Measurements from ENCODE around the gene CELF2. TPM values are rescaled to one million over a fixed set of nuclear protein-coding genes. Genes with fewer than 3 reads are reported as not detected.

The CELF2 gene
- total RNA-seq, 1 experiment from 2014 or later: not detected

- Histone ChIP-seq H3K4me3 (ENCODE audit: low read depth, low read length, poor library complexity, severe bottlenecking) (no peak overlapping the region), H3K4me1 (ENCODE audit: insufficient read depth, low read length, poor library complexity, severe bottlenecking) (no peaks in the 10 kb centered on the region), H3K9me3 (ENCODE audit: low read depth, low read length, poor library complexity, severe bottlenecking) (no peaks in the 10 kb centered on the region), H3K27ac (ENCODE audit: low read depth, low read length, poor library complexity, severe bottlenecking) (no peak overlapping the region), H3K27me3 (replicated peaks; ENCODE audit: insufficient read depth, low read depth, low read length, poor library complexity) (peaks cover 73% of the 10 kb centered on the region), H3K36me3 (ENCODE audit: insufficient read depth, low read length, poor library complexity, severe bottlenecking) (no peaks in the 10 kb centered on the region)
- DNase-seq (ENCODE audit: low spot score): no peak
- no TSS peak for BruUV-seq (replicated peaks)
- ChIA-PET POLR2A (ENCODE audit: low non-redundant PET) (no interaction called here), CTCF (no interaction called here)
- TF ChIP-seq CTCF (conservative IDR thresholded peaks at IDR 0.05; ENCODE audit: low read depth, low read length) (no peak), EZH2 (IDR thresholded peaks at IDR 0.05; ENCODE audit: borderline replicate concordance, low read depth, low read length, poor library complexity, severe bottlenecking) (no peak)
- intact Hi-C loops (cut with micrococcal nuclease; ENCODE audit: unreplicated experiment): no loop called here
Measured at GRCh38 chr10:11219431-11219830, 201.8 kb downstream of the CELF2 start.

GRCh38 chr10:11223081-11223480 lies 205.4 kb downstream of the CELF2 start:
- Histone ChIP-seq H3K9me3 (ENCODE audit: low read depth, low read length, poor library complexity, severe bottlenecking) (no peaks in the 10 kb centered on the region), H3K27me3 (replicated peaks; ENCODE audit: insufficient read depth, low read depth, low read length, poor library complexity) (peaks cover 67% of the 10 kb centered on the region), H3K27ac (ENCODE audit: low read depth, low read length, poor library complexity, severe bottlenecking) (no peak overlapping the region), H3K4me1 (ENCODE audit: insufficient read depth, low read length, poor library complexity, severe bottlenecking) (no peaks in the 10 kb centered on the region), H3K4me3 (ENCODE audit: low read depth, low read length, poor library complexity, severe bottlenecking) (no peak overlapping the region), H3K36me3 (ENCODE audit: insufficient read depth, low read length, poor library complexity, severe bottlenecking) (no peaks in the 10 kb centered on the region)
- TF ChIP-seq EZH2 (IDR thresholded peaks at IDR 0.05; ENCODE audit: borderline replicate concordance, low read depth, low read length, poor library complexity, severe bottlenecking) (no peak), CTCF (conservative IDR thresholded peaks at IDR 0.05; ENCODE audit: low read depth, low read length) (no peak)
- BruUV-seq (replicated peaks): no TSS peak
- DNase-seq (ENCODE audit: low spot score): no peak
- CTCF ChIA-PET: no interaction called here
- POLR2A ChIA-PET (ENCODE audit: low non-redundant PET): no interaction called here
- intact Hi-C loops (cut with micrococcal nuclease; ENCODE audit: unreplicated experiment): no loop called here

GRCh38 chr10:11223507-11224140 lies 206.0 kb downstream of the CELF2 start:
- Histone ChIP-seq H3K9me3 (ENCODE audit: low read depth, low read length, poor library complexity, severe bottlenecking) (no peaks in the 10 kb centered on the region), H3K4me1 (ENCODE audit: insufficient read depth, low read length, poor library complexity, severe bottlenecking) (no peaks in the 10 kb centered on the region), H3K27me3 (replicated peaks; ENCODE audit: insufficient read depth, low read depth, low read length, poor library complexity) (peaks cover 67% of the 10 kb centered on the region), H3K4me3 (ENCODE audit: low read depth, low read length, poor library complexity, severe bottlenecking) (no peak overlapping the region), H3K36me3 (ENCODE audit: insufficient read depth, low read length, poor library complexity, severe bottlenecking) (no peaks in the 10 kb centered on the region), H3K27ac (ENCODE audit: low read depth, low read length, poor library complexity, severe bottlenecking) (no peak overlapping the region)
- ChIA-PET CTCF (no interaction called here), POLR2A (ENCODE audit: low non-redundant PET) (no interaction called here)
- intact Hi-C loops (cut with micrococcal nuclease; ENCODE audit: unreplicated experiment): no loop called here
- DNase-seq (ENCODE audit: low spot score): no peak
- TF ChIP-seq EZH2 (IDR thresholded peaks at IDR 0.05; ENCODE audit: borderline replicate concordance, low read depth, low read length, poor library complexity, severe bottlenecking): no peak
- TF ChIP-seq CTCF (conservative IDR thresholded peaks at IDR 0.05; ENCODE audit: low read depth, low read length): no peak
- BruUV-seq (replicated peaks): no TSS peak
